HEK293 (cell line): Measurements from ENCODE around the gene FUT8.
"Not testable (repeated sequence)": the region's sequence is repeated elsewhere in the genome, so short reads cannot be mapped to it uniquely, and the experiment has no call there.

Experiments used
- CTCF ChIA-PET: fragments of 350-600 bp; formaldehyde crosslinking; extraction: SDS; loops from one replicate; lab custom pipeline; 2021; ENCODE audit warnings: antibody characterized with exemption; lab: Yijun Ruan, JAX
- POLR2A ChIA-PET: fragments of 300-600 bp; formaldehyde crosslinking; extraction: SDS; loops from one replicate; lab custom pipeline; 2020; ENCODE audit warnings: antibody characterized with exemption, inconsistent platforms; lab: Yijun Ruan, JAX
- H3K27ac ChIP-seq: fragments of 200-500 bp; sonication (Bioruptor generic); 2 replicates; pipeline ENCODE4 v1.5.1; 2014; ENCODE audit warnings: low read depth, low read length, control low read depth, inconsistent platforms; ENCODE audit errors: extremely low read depth
- H3K36me3 ChIP-seq, 2 experiments: fragments of 200-500 bp in 1 of 2; sonication (Bioruptor generic) in 1 of 2; 1 replicate in 1 of 2; 2 replicates in 1 of 2; pipeline ENCODE4 v1.5.1; 2014 to 2017; ENCODE audit warnings: inconsistent platforms in 2 of 2, low read length in 2 of 2; ENCODE audit not compliant: control insufficient read depth in 2 of 2, insufficient read depth in 1 of 2
- H3K4me1 ChIP-seq: fragments of 200-500 bp; sonication (Bioruptor generic); 2 replicates; pipeline ENCODE4 v1.5.1; 2014; ENCODE audit warnings: mild to moderate bottlenecking, low read length, inconsistent platforms; ENCODE audit not compliant: control insufficient read depth, insufficient read depth
- H3K4me3 ChIP-seq: 2 replicates; pipeline ENCODE4 v1.5.1; 2011; ENCODE audit warnings: low read depth, mild to moderate bottlenecking, control low read depth, low read length, moderate library complexity
- H3K9me3 ChIP-seq: fragments of 200-500 bp; sonication (Bioruptor generic); 2 replicates; pipeline ENCODE4 v1.5.1; 2014; ENCODE audit warnings: low read depth, low read length, inconsistent platforms; ENCODE audit not compliant: control insufficient read depth, insufficient read depth
- ELK4 ChIP-seq: IDR thresholded peaks from 2 replicates; pipeline ENCODE4 v1.6.1; 2011; ENCODE audit warnings: mild to moderate bottlenecking, low read depth, low read length, borderline replicate concordance
- GLIS2 ChIP-seq: fragments of 450-650 bp; formaldehyde crosslinking; IDR thresholded peaks from 2 replicates; pipeline ENCODE4 v1.5.1; 2016; ENCODE audit warnings: missing biosample characterization, missing genetic modification characterization
- HOXD13 ChIP-seq: sonication (generic); formaldehyde crosslinking; IDR thresholded peaks from 2 replicates; pipeline ENCODE4 v1.8.0; 2022; ENCODE audit warnings: missing genetic modification reagents, borderline replicate concordance
- SETDB1 ChIP-seq: IDR thresholded peaks from one replicate; pipeline ENCODE4 v1.6.1; 2017; ENCODE audit warnings: mild to moderate bottlenecking, low read length, moderate library complexity, mixed read lengths; ENCODE audit not compliant: insufficient read length
- WT1 ChIP-seq: fragments of 450-650 bp; formaldehyde crosslinking; IDR thresholded peaks from 2 replicates; pipeline ENCODE4 v1.5.1; 2016; ENCODE audit warnings: missing biosample characterization, missing genetic modification characterization
- ZBTB44 ChIP-seq: fragments of 450-650 bp; IDR thresholded peaks from 2 replicates; pipeline ENCODE4 v1.5.1; 2018; ENCODE audit warnings: missing biosample characterization, mild to moderate bottlenecking, missing genetic modification characterization
- ZBTB8A ChIP-seq: fragments of 450-650 bp; formaldehyde crosslinking; IDR thresholded peaks from 2 replicates; pipeline ENCODE4 v1.5.1; 2016; ENCODE audit warnings: missing biosample characterization, missing genetic modification characterization
- ZNF140 ChIP-seq: fragments of 450-650 bp; formaldehyde crosslinking; IDR thresholded peaks from 2 replicates; pipeline ENCODE4 v1.5.1; 2016; ENCODE audit warnings: missing biosample characterization, missing genetic modification characterization
- ZNF157 ChIP-seq: fragments of 450-650 bp; formaldehyde crosslinking; IDR thresholded peaks from 2 replicates; pipeline ENCODE4 v1.5.1; 2016; ENCODE audit warnings: missing biosample characterization, missing genetic modification characterization
- ZNF169 ChIP-seq: fragments of 450-650 bp; formaldehyde crosslinking; IDR thresholded peaks from 2 replicates; pipeline ENCODE4 v1.5.1; 2016; ENCODE audit warnings: missing biosample characterization, missing genetic modification characterization
- ZNF211 ChIP-seq: fragments of 450-650 bp; formaldehyde crosslinking; IDR thresholded peaks from 2 replicates; pipeline ENCODE4 v1.5.1; 2016; ENCODE audit warnings: low read depth, missing biosample characterization, missing genetic modification characterization
- ZNF24 ChIP-seq: fragments of 450-650 bp; formaldehyde crosslinking; IDR thresholded peaks from 2 replicates; pipeline ENCODE4 v1.5.1; 2016; ENCODE audit warnings: missing biosample characterization, missing genetic modification characterization
- ZNF292 ChIP-seq: fragments of 450-650 bp; formaldehyde crosslinking; IDR thresholded peaks from 2 replicates; pipeline ENCODE4 v1.5.1; 2016; ENCODE audit warnings: low read depth, missing biosample characterization, missing genetic modification characterization, borderline replicate concordance
- ZNF302 ChIP-seq: fragments of 450-650 bp; formaldehyde crosslinking; IDR thresholded peaks from 2 replicates; pipeline ENCODE4 v1.5.1; 2016; ENCODE audit warnings: missing biosample characterization, missing genetic modification characterization, low read depth
- ZNF449 ChIP-seq: fragments of 450-650 bp; formaldehyde crosslinking; IDR thresholded peaks from 2 replicates; pipeline ENCODE4 v1.5.1; 2017; ENCODE audit warnings: missing biosample characterization, mild to moderate bottlenecking, missing genetic modification characterization, moderate library complexity
- ZNF488 ChIP-seq: fragments of 450-650 bp; formaldehyde crosslinking; IDR thresholded peaks from 2 replicates; pipeline ENCODE4 v1.5.1; 2016; ENCODE audit warnings: missing biosample characterization, missing genetic modification characterization
- ZNF501 ChIP-seq: fragments of 450-650 bp; formaldehyde crosslinking; IDR thresholded peaks from 2 replicates; pipeline ENCODE4 v1.5.1; 2016; ENCODE audit warnings: missing biosample characterization, missing genetic modification characterization
- ZNF610 ChIP-seq: fragments of 450-650 bp; formaldehyde crosslinking; IDR thresholded peaks from 2 replicates; pipeline ENCODE4 v1.5.1; 2016; ENCODE audit warnings: missing biosample characterization, missing genetic modification characterization, borderline replicate concordance
- ZNF626 ChIP-seq: fragments of 450-650 bp; sonication (Bioruptor Pico); formaldehyde crosslinking; IDR thresholded peaks from 2 replicates; pipeline ENCODE4 v1.5.1; 2018; ENCODE audit warnings: missing biosample characterization, missing genetic modification characterization, inconsistent platforms
- ZNF654 ChIP-seq: fragments of 450-650 bp; formaldehyde crosslinking; IDR thresholded peaks from 2 replicates; pipeline ENCODE4 v1.5.1; 2016; ENCODE audit warnings: low read depth, missing biosample characterization, missing genetic modification characterization
- TF ChIP-seq, protein P1 (sequence below): fragments of 450-650 bp; formaldehyde crosslinking; IDR thresholded peaks from 2 replicates; pipeline ENCODE4 v1.5.1; 2016; ENCODE audit warnings: missing biosample characterization, missing genetic modification characterization
- TF ChIP-seq, protein P2 (sequence below): fragments of 450-650 bp; formaldehyde crosslinking; IDR thresholded peaks from 2 replicates; pipeline ENCODE4 v1.5.1; 2016; ENCODE audit warnings: missing biosample characterization, missing genetic modification characterization

The FUT8 gene

GRCh38 chr14:65465584-65465983 is 53.1 kb downstream of the FUT8 start:
- POLR2A ChIA-PET: no interaction called here
- no peak overlapping the region for H3K4me3 ChIP-seq
- H3K27ac ChIP-seq: no peak overlapping the region
- H3K9me3 ChIP-seq: no peaks in the 10 kb centered on the region
- no peaks in the 10 kb centered on the region for H3K36me3 ChIP-seq
- no peaks in the 10 kb centered on the region for H3K4me1 ChIP-seq
- TF ChIP-seq ZNF626: no peak
- TF ChIP-seq ZBTB44: no peak
- no peak for TF ChIP-seq ZNF501 (tag by site-specific recombination)
- TF ChIP-seq ZNF24 (tag by site-specific recombination): no peak
- TF ChIP-seq, protein P1, sequence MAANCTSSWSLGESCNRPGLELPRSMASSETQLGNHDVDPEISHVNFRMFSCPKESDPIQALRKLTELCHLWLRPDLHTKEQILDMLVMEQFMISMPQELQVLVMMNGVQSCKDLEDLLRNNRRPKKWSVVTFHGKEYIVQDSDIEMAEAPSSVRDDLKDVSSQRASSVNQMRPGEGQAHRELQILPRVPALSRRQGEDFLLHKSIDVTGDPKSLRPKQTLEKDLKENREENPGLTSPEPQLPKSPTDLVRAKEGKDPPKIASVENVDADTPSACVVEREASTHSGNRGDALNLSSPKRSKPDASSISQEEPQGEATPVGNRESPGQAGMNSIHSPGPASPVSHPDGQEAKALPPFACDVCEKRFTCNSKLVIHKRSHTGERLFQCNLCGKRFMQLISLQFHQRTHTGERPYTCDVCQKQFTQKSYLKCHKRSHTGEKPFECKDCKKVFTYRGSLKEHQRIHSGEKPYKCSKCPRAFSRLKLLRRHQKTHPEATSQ (tag by site-specific recombination): no peak
- TF ChIP-seq HOXD13 (CRISPR knock-in tag): no peak
- no peak for TF ChIP-seq SETDB1
- TF ChIP-seq ZBTB8A (tag by site-specific recombination): no peak
- TF ChIP-seq ZNF169 (tag by site-specific recombination): no peak
- CTCF ChIA-PET: interaction anchor here (0.6 to 0.8 kb wide), 2 partner anchors 359 to 1472 kb away, joined by 3 to 7 read pairs; no protein-coding TSS in a partner anchor

DNA sequence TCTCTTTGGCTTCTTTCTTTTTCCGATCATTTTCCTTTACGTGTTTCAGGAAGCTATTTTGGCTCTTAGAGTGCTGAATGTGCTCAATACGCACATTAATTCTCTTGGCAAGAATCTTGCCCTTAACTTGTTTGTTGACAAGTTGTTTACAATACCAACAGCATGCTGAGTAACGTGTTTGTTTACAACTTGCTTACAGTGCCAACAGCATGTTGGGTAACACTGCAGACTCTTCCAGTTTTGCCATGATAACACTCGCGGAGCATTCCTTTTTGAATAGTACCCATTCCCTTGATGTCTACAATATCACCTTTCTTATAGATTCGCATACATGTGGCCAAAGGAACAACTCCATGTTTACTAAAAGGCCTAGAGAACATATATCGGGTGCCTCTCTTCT is 55.4 kb downstream of the FUT8 start:
- H3K9me3 ChIP-seq, H3K4me3 ChIP-seq, H3K27ac ChIP-seq, H3K36me3 ChIP-seq, CTCF ChIA-PET, POLR2A ChIA-PET: not testable (repeated sequence)
- peaks cover 10% of the 10 kb centered on the region; the same call in 1 of the 2 replicates for H3K4me1 ChIP-seq

DNA sequence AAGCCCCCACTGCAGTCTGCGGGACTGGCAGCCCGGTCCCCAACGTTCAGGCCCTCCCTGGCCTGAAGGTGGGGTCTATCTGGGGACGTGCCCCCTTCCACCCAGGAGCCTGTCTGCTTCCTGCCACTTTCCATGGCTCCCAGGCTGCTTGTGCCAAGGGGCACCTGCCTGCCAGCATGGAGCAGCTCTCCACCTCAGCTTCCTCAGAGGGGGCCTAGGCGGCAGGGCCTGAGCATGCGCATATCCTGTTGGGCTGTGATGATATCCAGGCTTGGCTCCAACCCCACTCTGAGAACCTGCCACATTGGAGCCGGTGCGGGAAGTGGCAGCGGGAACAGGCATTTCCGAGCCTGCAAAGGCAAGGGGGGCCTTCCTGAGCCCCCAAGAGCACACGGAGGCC is 57.4 kb downstream of the FUT8 start:
- H3K4me3 ChIP-seq: no peak overlapping the region
- H3K9me3 ChIP-seq: no peaks in the 10 kb centered on the region
- CTCF ChIA-PET: no interaction called here
- POLR2A ChIA-PET: no interaction called here
- H3K27ac ChIP-seq: no peak overlapping the region
- H3K4me1 ChIP-seq: peaks cover 10% of the 10 kb centered on the region; the same call in 1 of the 2 replicates
- no peaks in the 10 kb centered on the region for H3K36me3 ChIP-seq
- no peak for TF ChIP-seq ZNF211 (tag by site-specific recombination)
- TF ChIP-seq, protein P2, sequence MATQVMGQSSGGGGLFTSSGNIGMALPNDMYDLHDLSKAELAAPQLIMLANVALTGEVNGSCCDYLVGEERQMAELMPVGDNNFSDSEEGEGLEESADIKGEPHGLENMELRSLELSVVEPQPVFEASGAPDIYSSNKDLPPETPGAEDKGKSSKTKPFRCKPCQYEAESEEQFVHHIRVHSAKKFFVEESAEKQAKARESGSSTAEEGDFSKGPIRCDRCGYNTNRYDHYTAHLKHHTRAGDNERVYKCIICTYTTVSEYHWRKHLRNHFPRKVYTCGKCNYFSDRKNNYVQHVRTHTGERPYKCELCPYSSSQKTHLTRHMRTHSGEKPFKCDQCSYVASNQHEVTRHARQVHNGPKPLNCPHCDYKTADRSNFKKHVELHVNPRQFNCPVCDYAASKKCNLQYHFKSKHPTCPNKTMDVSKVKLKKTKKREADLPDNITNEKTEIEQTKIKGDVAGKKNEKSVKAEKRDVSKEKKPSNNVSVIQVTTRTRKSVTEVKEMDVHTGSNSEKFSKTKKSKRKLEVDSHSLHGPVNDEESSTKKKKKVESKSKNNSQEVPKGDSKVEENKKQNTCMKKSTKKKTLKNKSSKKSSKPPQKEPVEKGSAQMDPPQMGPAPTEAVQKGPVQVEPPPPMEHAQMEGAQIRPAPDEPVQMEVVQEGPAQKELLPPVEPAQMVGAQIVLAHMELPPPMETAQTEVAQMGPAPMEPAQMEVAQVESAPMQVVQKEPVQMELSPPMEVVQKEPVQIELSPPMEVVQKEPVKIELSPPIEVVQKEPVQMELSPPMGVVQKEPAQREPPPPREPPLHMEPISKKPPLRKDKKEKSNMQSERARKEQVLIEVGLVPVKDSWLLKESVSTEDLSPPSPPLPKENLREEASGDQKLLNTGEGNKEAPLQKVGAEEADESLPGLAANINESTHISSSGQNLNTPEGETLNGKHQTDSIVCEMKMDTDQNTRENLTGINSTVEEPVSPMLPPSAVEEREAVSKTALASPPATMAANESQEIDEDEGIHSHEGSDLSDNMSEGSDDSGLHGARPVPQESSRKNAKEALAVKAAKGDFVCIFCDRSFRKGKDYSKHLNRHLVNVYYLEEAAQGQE: no peak
- no peak for TF ChIP-seq WT1
- TF ChIP-seq ZNF140 (tag by site-specific recombination): no peak
- TF ChIP-seq ZNF501 (tag by site-specific recombination): no peak
- TF ChIP-seq ZNF169 (tag by site-specific recombination): no peak
- TF ChIP-seq HOXD13 (CRISPR knock-in tag): no peak
- no peak for TF ChIP-seq GLIS2 (tag by site-specific recombination)
- no peak for TF ChIP-seq ZNF654
- TF ChIP-seq ZNF302 (tag by site-specific recombination): no peak
- TF ChIP-seq ZNF292 (tag by site-specific recombination): no peak
- TF ChIP-seq ZNF449: no peak
- no peak for TF ChIP-seq ZNF488 (tag by site-specific recombination)
- no peak for TF ChIP-seq ELK4
- no peak for TF ChIP-seq ZNF610 (tag by site-specific recombination)
- no peak for TF ChIP-seq ZNF157 (tag by site-specific recombination)
